OCI-LY7 (cell line): ENCODE results near the gene VASP. TPM values are rescaled to one million over a fixed set of nuclear protein-coding genes. Genes with fewer than 3 reads are reported as not detected.

Experiments used
- BruUV-seq: library from RNA; stranded (reverse); fragments of 400-500 nt; replicated peaks from 2 replicates; lab custom pipeline; 2021; lab: Mats Ljungman, UMichigan
- CTCF ChIA-PET: fragments of 300-600 bp; sonication (Branson Sonifier 250); formaldehyde crosslinking; loops from one replicate; lab custom pipeline; 2022; ENCODE audit warnings: antibody characterized with exemption; ENCODE audit not compliant: unreplicated experiment; lab: Charles Lee
- POLR2A ChIA-PET: fragments of 300-600 bp; sonication (Branson Sonifier 250); formaldehyde crosslinking; loops from one replicate; lab custom pipeline; 2022; ENCODE audit warnings: antibody characterized with exemption; lab: Charles Lee
- DNase-seq: peaks from one replicate; pipeline ENCODE4 v3.0.0-alpha.2; 2015; ENCODE audit warnings: low spot score
- H2AFZ ChIP-seq: fragments of 200-600 bp; sonication (generic), shearing (Covaris generic); 2 replicates; pipeline ENCODE4 v1.6.1; 2014; ENCODE audit warnings: mild to moderate bottlenecking, antibody characterized with exemption, low read length, moderate library complexity
- H3K27ac ChIP-seq: fragments of 200-600 bp; sonication (generic); 2 replicates; pipeline ENCODE4 v1.5.1; 2014; ENCODE audit warnings: mixed run types, low read depth, mild to moderate bottlenecking, moderate library complexity, low read length, inconsistent platforms; ENCODE audit not compliant: poor library complexity, severe bottlenecking
- H3K36me3 ChIP-seq: fragments of 200-600 bp; sonication (generic); 2 replicates; pipeline ENCODE4 v1.6.1; 2014; ENCODE audit warnings: mild to moderate bottlenecking, antibody characterized with exemption, low read length, moderate library complexity, mixed read lengths; ENCODE audit not compliant: insufficient read depth
- H3K4me1 ChIP-seq: fragments of 200-600 bp; sonication (generic); 2 replicates; pipeline ENCODE4 v1.5.1; 2014; ENCODE audit warnings: mild to moderate bottlenecking, low read length; ENCODE audit not compliant: insufficient read depth, poor library complexity, severe bottlenecking
- H3K4me2 ChIP-seq: fragments of 200-600 bp; sonication (generic); 2 replicates; pipeline ENCODE4 v1.6.1; 2014; ENCODE audit warnings: mild to moderate bottlenecking, low read length
- H3K4me3 ChIP-seq: fragments of 200-600 bp; sonication (generic); 2 replicates; pipeline ENCODE4 v1.5.1; 2014; ENCODE audit warnings: mild to moderate bottlenecking, low read depth, low read length; ENCODE audit not compliant: poor library complexity, severe bottlenecking
- H3K79me2 ChIP-seq: fragments of 200-600 bp; sonication (generic); 2 replicates; pipeline ENCODE4 v1.6.1; 2016; ENCODE audit warnings: low read depth, mild to moderate bottlenecking, low read length, moderate library complexity, mixed read lengths; ENCODE audit not compliant: insufficient read depth
- H3K9me2 ChIP-seq: fragments of 200-600 bp; sonication (generic); 2 replicates; pipeline ENCODE4 v1.6.1; 2016; ENCODE audit warnings: mild to moderate bottlenecking, low read length, mixed read lengths; ENCODE audit not compliant: insufficient read depth
- H3K9me3 ChIP-seq: fragments of 200-600 bp; sonication (generic); 2 replicates; pipeline ENCODE4 v1.6.1; 2014; ENCODE audit warnings: mild to moderate bottlenecking, mixed run types, low read length, mixed read lengths
- H4K20me1 ChIP-seq: fragments of 200-600 bp; sonication (generic); 2 replicates; pipeline ENCODE4 v1.6.1; 2014; ENCODE audit warnings: mild to moderate bottlenecking, antibody characterized with exemption, low read length, moderate library complexity, mixed read lengths; ENCODE audit not compliant: insufficient read depth
- EZH2phosphoT487 ChIP-seq: fragments of 200-600 bp; sonication (generic); IDR thresholded peaks from 2 replicates; pipeline ENCODE4 v1.6.1; 2018; ENCODE audit warnings: low read depth, borderline replicate concordance, mild to moderate bottlenecking, mixed run types, antibody characterized with exemption, low read length, moderate library complexity, mixed read lengths
- intact Hi-C: fragments of 100-400 bp; cut with micrococcal nuclease; formaldehyde crosslinking; loops from one replicate; pipeline ENCODE4 v1.10.0; 2022; ENCODE audit not compliant: unreplicated experiment
- total RNA-seq, 2 experiments: library from RNA; depleted of rRNA in 1 of 2; stranded (reverse); fragments of >200 nt in 1 of 2; shearing (Covaris generic) in 1 of 2; gene quantifications; 2 replicates each; pipeline ENCODE4 v1.2.3, GENCODE V29; 2014 to 2022
- TF ChIP-seq, protein P1 (sequence below): fragments of 200-600 bp; sonication (generic); conservative IDR thresholded peaks from 2 replicates; pipeline ENCODE4 v1.5.1; 2014; ENCODE audit warnings: mild to moderate bottlenecking, antibody characterized with exemption, low read length, moderate library complexity, mixed read lengths

Gene VASP
- total RNA-seq, 2 experiments from 2014 or later = 39.6 to 62.8 TPM

DNA sequence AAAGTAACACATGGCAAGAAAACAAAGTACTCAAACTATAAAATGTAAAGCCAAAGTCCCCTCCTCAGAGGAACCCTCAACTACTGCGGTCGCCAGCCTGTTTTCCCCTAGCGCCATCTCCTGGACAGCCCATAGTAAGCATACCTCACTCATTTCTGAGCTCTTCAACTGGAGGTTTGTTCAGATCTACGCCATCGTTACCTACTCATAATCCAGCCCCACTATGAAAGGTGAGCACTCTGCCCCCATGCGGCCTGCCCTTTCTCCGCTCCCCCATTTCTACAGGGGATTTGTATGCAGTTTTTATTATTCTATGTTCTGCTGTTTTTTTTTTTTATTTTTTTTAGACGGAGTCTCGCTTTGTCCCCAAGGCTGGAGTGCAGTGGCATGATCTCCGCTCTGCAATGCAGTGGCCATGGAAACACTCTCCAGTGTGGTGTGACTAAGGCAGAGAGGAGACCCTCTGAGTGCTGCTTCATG is 51.2 kb downstream of the VASP start:
- Histone ChIP-seq H3K9me3 (no peaks in the 10 kb centered on the region), H3K4me3 (no peak overlapping the region), H3K9me2 (no peaks in the 10 kb centered on the region), H3K36me3 (no peaks in the 10 kb centered on the region; the same call in 1 of the 2 replicates), H4K20me1 (no peaks in the 10 kb centered on the region; the same call in 1 of the 2 replicates), H3K79me2 (peaks cover 17% of the 10 kb centered on the region; the same call in 1 of the 2 replicates), H3K4me2 (no peak overlapping the region), H3K27ac (no peak overlapping the region), H3K4me1 (peaks cover 36% of the 10 kb centered on the region), H2AFZ (no peak overlapping the region)
- peak; percentile 92 for DNase-seq
- intact Hi-C loops = loop anchor here (1.0 to 5.0 kb wide), 3 partner anchors 35 to 85 kb away; partner anchors contain the start of gene VASP
- no peak for TF ChIP-seq EZH2phosphoT487
- TF ChIP-seq, protein P1, sequence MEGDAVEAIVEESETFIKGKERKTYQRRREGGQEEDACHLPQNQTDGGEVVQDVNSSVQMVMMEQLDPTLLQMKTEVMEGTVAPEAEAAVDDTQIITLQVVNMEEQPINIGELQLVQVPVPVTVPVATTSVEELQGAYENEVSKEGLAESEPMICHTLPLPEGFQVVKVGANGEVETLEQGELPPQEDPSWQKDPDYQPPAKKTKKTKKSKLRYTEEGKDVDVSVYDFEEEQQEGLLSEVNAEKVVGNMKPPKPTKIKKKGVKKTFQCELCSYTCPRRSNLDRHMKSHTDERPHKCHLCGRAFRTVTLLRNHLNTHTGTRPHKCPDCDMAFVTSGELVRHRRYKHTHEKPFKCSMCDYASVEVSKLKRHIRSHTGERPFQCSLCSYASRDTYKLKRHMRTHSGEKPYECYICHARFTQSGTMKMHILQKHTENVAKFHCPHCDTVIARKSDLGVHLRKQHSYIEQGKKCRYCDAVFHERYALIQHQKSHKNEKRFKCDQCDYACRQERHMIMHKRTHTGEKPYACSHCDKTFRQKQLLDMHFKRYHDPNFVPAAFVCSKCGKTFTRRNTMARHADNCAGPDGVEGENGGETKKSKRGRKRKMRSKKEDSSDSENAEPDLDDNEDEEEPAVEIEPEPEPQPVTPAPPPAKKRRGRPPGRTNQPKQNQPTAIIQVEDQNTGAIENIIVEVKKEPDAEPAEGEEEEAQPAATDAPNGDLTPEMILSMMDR = peak; percentile 98
- no TSS peak for BruUV-seq
- ChIA-PET POLR2A (interaction anchor here (0.6 to 0.7 kb wide), 3 partner anchors 84 to 120 kb away, joined by 3 to 5 read pairs (median 5); no protein-coding TSS in a partner anchor), CTCF (interaction anchor here (0.5 to 1.0 kb wide), 3 partner anchors 52 to 283 kb away, joined by 3 to 4 read pairs (median 3); partner anchors contain the start of gene QPCTL)

DNA sequence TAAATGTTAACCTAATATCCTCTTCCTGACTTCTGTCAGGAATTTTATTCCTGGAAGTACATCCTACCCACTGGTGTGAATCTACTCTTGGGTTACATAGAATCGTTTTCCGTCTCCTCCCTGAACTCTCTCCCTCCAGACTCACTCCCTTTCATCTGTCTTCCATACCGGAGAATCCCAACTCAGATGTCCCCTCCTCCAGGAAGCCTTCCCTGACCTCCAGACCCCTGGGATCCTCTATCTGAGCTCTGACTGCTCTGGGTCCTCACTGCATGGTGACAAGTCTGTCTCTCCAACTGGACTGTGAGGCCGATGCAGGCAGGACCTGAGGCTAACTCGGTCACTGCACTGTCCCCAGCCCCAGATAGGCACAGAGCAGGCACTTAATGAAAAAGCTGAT is 52.8 kb downstream of the VASP start:
- ChIA-PET POLR2A (no interaction called here), CTCF (no interaction called here)
- Histone ChIP-seq H3K4me1 (peaks cover 51% of the 10 kb centered on the region), H4K20me1 (no peaks in the 10 kb centered on the region; the same call in 1 of the 2 replicates), H3K79me2 (peaks cover 23% of the 10 kb centered on the region; the same call in 1 of the 2 replicates), H3K27ac (no peak overlapping the region), H2AFZ (no peak overlapping the region), H3K36me3 (no peaks in the 10 kb centered on the region; the same call in 1 of the 2 replicates), H3K9me2 (no peaks in the 10 kb centered on the region), H3K4me2 (no peak overlapping the region), H3K9me3 (no peaks in the 10 kb centered on the region), H3K4me3 (no peak overlapping the region)
- no peak for DNase-seq
- TF ChIP-seq EZH2phosphoT487 = no peak
- TF ChIP-seq, protein P1 = no peak
- intact Hi-C loops = no loop called here
- no TSS peak for BruUV-seq

DNA sequence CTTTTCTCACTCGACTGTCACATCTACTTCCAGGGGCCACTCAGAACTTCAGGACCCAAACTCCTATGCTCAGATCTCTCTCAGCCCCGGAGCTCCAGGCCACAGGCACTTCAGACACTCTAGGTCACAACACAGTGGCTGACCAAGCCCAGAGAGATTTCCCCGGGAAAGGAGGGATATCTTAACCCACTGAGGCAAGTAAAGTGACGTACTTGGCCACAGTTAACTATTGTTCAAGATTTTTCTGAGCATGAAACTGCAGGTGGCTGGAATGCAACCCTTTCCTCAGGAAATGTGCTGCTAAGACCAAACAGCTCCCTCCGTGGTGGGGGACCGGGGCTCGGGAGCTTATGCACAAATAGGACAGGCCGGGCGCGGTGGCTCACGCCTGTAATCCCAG is 53.4 kb downstream of the VASP start:
- H3K36me3 ChIP-seq = no peaks in the 10 kb centered on the region; the same call in 1 of the 2 replicates
- POLR2A ChIA-PET = interaction anchor here (0.7 kb wide), 1 partner anchor 113 kb away, joined by 3 read pairs; no protein-coding TSS in a partner anchor
- no peak overlapping the region for H3K4me3 ChIP-seq
- H2AFZ ChIP-seq = no peak overlapping the region
- TF ChIP-seq EZH2phosphoT487 = no peak
- TF ChIP-seq, protein P1 = no peak
- no peak overlapping the region for H3K27ac ChIP-seq
- H4K20me1 ChIP-seq = no peaks in the 10 kb centered on the region; the same call in 1 of the 2 replicates
- intact Hi-C loops = no loop called here
- CTCF ChIA-PET = no interaction called here
- H3K4me1 ChIP-seq = peaks cover 51% of the 10 kb centered on the region
- H3K9me2 ChIP-seq = no peaks in the 10 kb centered on the region
- no peak for DNase-seq
- no peak overlapping the region for H3K4me2 ChIP-seq
- BruUV-seq = no TSS peak
- H3K9me3 ChIP-seq = no peaks in the 10 kb centered on the region
- H3K79me2 ChIP-seq = peaks cover 23% of the 10 kb centered on the region; the same call in 1 of the 2 replicates
